Neural cell (in vitro differentiated cells): ENCODE data around the gene FBXO42.

Experiments
- EP300 ChIP-seq: fragments of 450-650 bp; conservative IDR thresholded peaks from 2 replicates; pipeline ENCODE4 v1.6.1; 2014; ENCODE audit warnings: antibody characterized with exemption, mild to moderate bottlenecking, moderate library complexity; ENCODE audit not compliant: poor library complexity, severe bottlenecking
- EZH2 ChIP-seq: fragments of 200-600, 300-800 bp; shearing (Covaris generic), sonication (generic); IDR thresholded peaks from 2 replicates; pipeline ENCODE4 v1.6.1; 2014; ENCODE audit warnings: antibody characterized with exemption, low read length, borderline replicate concordance, mild to moderate bottlenecking; ENCODE audit not compliant: insufficient read depth, poor library complexity, severe bottlenecking
- MXI1 ChIP-seq: fragments of 450-650 bp; conservative IDR thresholded peaks from 2 replicates; pipeline ENCODE4 v1.6.1; 2014; ENCODE audit warnings: antibody characterized with exemption, mild to moderate bottlenecking; ENCODE audit not compliant: poor library complexity, severe bottlenecking
- POLR2AphosphoS5 ChIP-seq: IDR thresholded peaks from 2 replicates; pipeline ENCODE4 v1.6.1; 2012
- RAD21 ChIP-seq: fragments of 450-650 bp; conservative IDR thresholded peaks from 2 replicates; pipeline ENCODE4 v1.6.1; 2014; ENCODE audit warnings: antibody characterized with exemption, mild to moderate bottlenecking, moderate library complexity
- SMC3 ChIP-seq: fragments of 450-650 bp; conservative IDR thresholded peaks from 2 replicates; pipeline ENCODE4 v1.6.1; 2014; ENCODE audit warnings: antibody characterized with exemption, mild to moderate bottlenecking, moderate library complexity; ENCODE audit not compliant: poor library complexity
- TAF1 ChIP-seq: IDR thresholded peaks from 2 replicates; pipeline ENCODE4 v1.6.1; 2012; ENCODE audit warnings: low read depth
- TF ChIP-seq, protein P1 (sequence below): fragments of 450-650 bp; IDR thresholded peaks from 2 replicates; pipeline ENCODE4 v1.5.1; 2014; ENCODE audit warnings: antibody characterized with exemption, mild to moderate bottlenecking, moderate library complexity; ENCODE audit not compliant: poor library complexity, severe bottlenecking
- TF ChIP-seq, protein P2 (sequence below): IDR thresholded peaks from 2 replicates; pipeline ENCODE4 v1.6.1; 2012; ENCODE audit warnings: borderline replicate concordance

DNA sequence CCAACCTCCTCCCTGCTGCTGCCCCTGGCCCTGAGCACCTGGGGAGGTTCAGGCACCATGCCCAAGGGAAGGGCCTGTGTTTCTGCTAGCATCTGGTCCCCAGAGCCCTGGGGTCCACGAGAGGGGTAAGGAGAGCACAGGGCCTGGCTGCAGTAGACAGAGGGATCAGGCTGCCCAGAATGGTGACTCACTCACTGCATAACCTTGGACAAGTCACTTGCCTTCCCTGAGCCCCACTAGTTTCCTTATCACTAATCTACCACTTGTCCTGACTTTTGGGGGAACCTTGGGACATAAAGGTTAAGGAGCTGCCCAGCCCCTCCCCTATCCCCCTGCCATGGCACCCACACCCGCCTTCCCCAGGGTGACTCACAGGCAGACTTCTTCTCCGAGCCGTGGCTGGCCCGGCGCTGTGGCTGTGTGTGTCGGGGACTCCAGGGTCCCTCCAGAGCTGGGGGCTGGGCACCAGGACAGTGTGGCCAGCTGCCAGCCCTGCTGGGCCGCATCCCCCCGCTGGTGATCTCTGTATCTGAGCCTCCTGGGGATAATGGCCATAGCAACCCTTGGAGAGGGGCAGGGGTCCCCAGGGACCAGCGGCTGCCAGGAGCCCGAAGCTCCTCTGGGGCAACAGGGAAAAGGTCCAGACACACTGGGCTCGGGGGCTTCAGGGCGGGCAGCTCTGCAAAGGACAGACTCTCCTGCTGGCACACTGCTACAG lies 143.9 kb downstream of the FBXO42 start:
- TF ChIP-seq, protein P1, sequence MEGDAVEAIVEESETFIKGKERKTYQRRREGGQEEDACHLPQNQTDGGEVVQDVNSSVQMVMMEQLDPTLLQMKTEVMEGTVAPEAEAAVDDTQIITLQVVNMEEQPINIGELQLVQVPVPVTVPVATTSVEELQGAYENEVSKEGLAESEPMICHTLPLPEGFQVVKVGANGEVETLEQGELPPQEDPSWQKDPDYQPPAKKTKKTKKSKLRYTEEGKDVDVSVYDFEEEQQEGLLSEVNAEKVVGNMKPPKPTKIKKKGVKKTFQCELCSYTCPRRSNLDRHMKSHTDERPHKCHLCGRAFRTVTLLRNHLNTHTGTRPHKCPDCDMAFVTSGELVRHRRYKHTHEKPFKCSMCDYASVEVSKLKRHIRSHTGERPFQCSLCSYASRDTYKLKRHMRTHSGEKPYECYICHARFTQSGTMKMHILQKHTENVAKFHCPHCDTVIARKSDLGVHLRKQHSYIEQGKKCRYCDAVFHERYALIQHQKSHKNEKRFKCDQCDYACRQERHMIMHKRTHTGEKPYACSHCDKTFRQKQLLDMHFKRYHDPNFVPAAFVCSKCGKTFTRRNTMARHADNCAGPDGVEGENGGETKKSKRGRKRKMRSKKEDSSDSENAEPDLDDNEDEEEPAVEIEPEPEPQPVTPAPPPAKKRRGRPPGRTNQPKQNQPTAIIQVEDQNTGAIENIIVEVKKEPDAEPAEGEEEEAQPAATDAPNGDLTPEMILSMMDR: no peak
- TF ChIP-seq EZH2 (no peak), MXI1 (no peak), TAF1 (no peak), SMC3 (no peak), POLR2AphosphoS5 (no peak), RAD21 (no peak), EP300 (no peak)
- TF ChIP-seq, protein P2, sequence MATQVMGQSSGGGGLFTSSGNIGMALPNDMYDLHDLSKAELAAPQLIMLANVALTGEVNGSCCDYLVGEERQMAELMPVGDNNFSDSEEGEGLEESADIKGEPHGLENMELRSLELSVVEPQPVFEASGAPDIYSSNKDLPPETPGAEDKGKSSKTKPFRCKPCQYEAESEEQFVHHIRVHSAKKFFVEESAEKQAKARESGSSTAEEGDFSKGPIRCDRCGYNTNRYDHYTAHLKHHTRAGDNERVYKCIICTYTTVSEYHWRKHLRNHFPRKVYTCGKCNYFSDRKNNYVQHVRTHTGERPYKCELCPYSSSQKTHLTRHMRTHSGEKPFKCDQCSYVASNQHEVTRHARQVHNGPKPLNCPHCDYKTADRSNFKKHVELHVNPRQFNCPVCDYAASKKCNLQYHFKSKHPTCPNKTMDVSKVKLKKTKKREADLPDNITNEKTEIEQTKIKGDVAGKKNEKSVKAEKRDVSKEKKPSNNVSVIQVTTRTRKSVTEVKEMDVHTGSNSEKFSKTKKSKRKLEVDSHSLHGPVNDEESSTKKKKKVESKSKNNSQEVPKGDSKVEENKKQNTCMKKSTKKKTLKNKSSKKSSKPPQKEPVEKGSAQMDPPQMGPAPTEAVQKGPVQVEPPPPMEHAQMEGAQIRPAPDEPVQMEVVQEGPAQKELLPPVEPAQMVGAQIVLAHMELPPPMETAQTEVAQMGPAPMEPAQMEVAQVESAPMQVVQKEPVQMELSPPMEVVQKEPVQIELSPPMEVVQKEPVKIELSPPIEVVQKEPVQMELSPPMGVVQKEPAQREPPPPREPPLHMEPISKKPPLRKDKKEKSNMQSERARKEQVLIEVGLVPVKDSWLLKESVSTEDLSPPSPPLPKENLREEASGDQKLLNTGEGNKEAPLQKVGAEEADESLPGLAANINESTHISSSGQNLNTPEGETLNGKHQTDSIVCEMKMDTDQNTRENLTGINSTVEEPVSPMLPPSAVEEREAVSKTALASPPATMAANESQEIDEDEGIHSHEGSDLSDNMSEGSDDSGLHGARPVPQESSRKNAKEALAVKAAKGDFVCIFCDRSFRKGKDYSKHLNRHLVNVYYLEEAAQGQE: no peak
